Stimulated activated CD4-positive, alpha-beta T cell treated with anti-CD3 and anti-CD28 coated beads, Interleukin-15, amount 100 ng/mL, for 24 hours (primary cell): ENCODE data around the gene HS1BP3.

ENCODE experiments used
- DNase-seq: peaks from one replicate; pipeline ENCODE4 v3.0.0-alpha.2; 2020

HS1BP3 gene

GRCh38 chr2:20596973-20597859 lies 53.7 kb downstream of the HS1BP3 start:
- no peak for DNase-seq

- no peak for DNase-seq
Measured at GRCh38 chr2:20596193-20596972, 54.5 kb downstream of the HS1BP3 start.

- DNase-seq: no peak
Measured at GRCh38 chr2:20595439-20596192, 55.3 kb downstream of the HS1BP3 start.

GRCh38 chr2:20594957-20595356 lies 55.9 kb downstream of the HS1BP3 start:
- no peak for DNase-seq

- no peak for DNase-seq
Measured at GRCh38 chr2:20594048-20594750, 56.7 kb downstream of the HS1BP3 start.

- DNase-seq: no peak
Measured at GRCh38 chr2:20593072-20594034, 57.5 kb downstream of the HS1BP3 start.

- DNase-seq: no peak
Measured at GRCh38 chr2:20592106-20593071, 58.5 kb downstream of the HS1BP3 start.

GRCh38 chr2:20590704-20591515 lies 60.0 kb downstream of the HS1BP3 start:
- no peak for DNase-seq

- DNase-seq: no peak
Measured at GRCh38 chr2:20589975-20590703, 60.8 kb downstream of the HS1BP3 start.

GRCh38 chr2:20588918-20589871 lies 61.7 kb downstream of the HS1BP3 start:
- DNase-seq: no peak

GRCh38 chr2:20585710-20586594 lies 64.9 kb downstream of the HS1BP3 start:
- no peak for DNase-seq

- no peak for DNase-seq
Measured at GRCh38 chr2:20585359-20585709, 65.6 kb downstream of the HS1BP3 start.

- no peak for DNase-seq
Measured at GRCh38 chr2:20584399-20585358, 66.2 kb downstream of the HS1BP3 start.

- DNase-seq: no peak
Measured at GRCh38 chr2:20584045-20584398, 66.9 kb downstream of the HS1BP3 start.

- no peak for DNase-seq
Measured at GRCh38 chr2:20583425-20583881, 67.4 kb downstream of the HS1BP3 start.
